C4-2B (cell line): ENCODE measurements around the gene ARHGAP32.

Experiments
- H3K27ac ChIP-seq: fragments of 450-650 bp; 2 replicates; pipeline ENCODE4 v1.5.1; 2017
- ZFX ChIP-seq: fragments of 450-650 bp; IDR thresholded peaks from 2 replicates; pipeline ENCODE4 v1.6.1; 2017
- TF ChIP-seq, protein P1 (sequence below): fragments of 450-650 bp; conservative IDR thresholded peaks from 2 replicates; pipeline ENCODE4 v1.5.1; 2017; ENCODE audit warnings: mild to moderate bottlenecking

Gene ARHGAP32

DNA sequence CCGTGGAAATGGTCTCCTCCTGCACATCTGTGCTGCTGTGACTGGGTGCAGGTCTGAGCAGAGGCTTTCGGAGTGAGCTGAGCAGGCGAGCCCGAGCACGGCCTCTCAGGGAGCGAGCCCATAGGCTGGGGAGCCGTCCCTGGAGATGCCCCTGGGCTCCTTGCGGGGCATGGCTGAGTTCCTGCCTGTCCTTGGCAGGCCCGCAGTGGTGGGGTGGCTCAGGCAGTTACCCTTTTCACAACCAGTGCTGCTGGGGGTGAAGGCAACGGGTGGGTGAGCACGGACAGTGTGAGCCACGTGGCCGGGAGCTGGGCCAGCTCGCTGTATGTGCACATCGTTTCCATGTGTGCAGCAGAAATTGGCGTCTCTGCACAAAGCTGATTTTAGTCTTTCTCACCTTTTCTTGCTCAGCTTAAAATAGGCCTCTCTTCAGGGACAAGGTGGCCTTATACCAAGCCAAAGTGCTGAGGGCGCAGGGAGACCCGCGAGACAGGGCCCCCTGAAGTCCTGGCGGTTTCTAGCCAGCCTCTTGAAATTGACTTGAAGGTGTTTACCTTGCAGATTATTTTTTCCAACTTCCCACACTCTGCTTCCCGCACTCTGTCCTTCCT lies 249.2 kb downstream of the ARHGAP32 start, which contains the start of gene TP53AIP1:
Gene TP53AIP1 (minus strand): TSS at position 55 of the 611 bp plus-strand sequence. CDS start 5,053 bp downstream, outside the sequence.
- H3K27ac ChIP-seq = no peak within 1 kb of the TSS
- TF ChIP-seq ZFX = no peak; the same call in 1 of the 2 replicates
- TF ChIP-seq, protein P1, sequence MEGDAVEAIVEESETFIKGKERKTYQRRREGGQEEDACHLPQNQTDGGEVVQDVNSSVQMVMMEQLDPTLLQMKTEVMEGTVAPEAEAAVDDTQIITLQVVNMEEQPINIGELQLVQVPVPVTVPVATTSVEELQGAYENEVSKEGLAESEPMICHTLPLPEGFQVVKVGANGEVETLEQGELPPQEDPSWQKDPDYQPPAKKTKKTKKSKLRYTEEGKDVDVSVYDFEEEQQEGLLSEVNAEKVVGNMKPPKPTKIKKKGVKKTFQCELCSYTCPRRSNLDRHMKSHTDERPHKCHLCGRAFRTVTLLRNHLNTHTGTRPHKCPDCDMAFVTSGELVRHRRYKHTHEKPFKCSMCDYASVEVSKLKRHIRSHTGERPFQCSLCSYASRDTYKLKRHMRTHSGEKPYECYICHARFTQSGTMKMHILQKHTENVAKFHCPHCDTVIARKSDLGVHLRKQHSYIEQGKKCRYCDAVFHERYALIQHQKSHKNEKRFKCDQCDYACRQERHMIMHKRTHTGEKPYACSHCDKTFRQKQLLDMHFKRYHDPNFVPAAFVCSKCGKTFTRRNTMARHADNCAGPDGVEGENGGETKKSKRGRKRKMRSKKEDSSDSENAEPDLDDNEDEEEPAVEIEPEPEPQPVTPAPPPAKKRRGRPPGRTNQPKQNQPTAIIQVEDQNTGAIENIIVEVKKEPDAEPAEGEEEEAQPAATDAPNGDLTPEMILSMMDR = no peak

DNA sequence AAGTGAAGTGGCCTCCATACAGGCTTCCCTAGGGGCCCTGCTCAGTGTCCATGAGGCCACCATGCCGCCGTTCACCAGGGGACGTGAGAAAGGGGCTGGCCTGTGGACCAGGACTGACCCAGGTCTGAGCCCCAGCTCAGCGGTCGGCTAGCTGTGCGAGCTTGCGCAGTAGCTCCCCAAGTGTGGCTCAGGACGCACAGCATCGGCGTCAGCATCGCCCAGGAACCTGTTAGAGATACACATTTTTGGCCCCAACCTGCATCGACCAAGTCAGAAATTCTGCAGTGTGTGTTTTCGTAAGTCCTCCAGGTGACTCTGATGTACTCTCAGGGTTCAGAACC lies 249.9 kb downstream of the ARHGAP32 start:
- no peak for TF ChIP-seq ZFX
- TF ChIP-seq, protein P1 = no peak
- no peak overlapping the region for H3K27ac ChIP-seq

DNA sequence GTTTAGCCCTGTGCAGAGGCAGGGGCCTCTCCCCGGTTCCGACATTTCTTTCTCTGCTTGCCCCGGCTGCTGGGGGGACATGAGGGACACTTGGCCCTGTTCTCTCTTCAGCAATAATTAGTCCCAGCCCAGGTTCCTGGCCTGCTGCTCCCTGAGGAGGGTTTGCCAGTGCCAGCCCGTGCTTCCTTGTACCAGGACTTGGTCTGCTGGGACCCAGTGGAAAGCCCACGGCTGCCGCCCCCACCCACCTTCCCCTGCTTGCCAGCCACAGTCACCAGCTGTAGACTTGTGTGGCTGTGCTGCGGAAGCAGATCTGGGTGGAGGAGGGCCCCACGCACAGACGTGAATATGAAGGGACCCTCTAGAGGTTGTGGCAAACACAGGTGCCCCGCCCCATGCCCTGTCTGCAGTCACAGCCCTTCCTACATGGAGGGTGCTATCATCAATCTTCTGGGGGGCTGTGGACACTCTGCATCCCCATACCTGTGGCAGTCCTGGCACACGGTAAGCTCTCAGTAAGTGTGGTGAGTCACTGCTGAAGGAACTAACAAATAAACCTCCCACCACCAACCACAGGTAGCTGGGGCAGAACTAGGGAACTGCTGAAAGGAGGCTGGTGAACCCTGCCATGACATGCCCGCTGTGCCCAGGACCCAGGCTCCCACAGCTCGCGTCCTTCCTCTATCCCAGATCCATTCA lies 250.4 kb downstream of the ARHGAP32 start:
- TF ChIP-seq, protein P1 = no peak
- no peak for TF ChIP-seq ZFX

DNA sequence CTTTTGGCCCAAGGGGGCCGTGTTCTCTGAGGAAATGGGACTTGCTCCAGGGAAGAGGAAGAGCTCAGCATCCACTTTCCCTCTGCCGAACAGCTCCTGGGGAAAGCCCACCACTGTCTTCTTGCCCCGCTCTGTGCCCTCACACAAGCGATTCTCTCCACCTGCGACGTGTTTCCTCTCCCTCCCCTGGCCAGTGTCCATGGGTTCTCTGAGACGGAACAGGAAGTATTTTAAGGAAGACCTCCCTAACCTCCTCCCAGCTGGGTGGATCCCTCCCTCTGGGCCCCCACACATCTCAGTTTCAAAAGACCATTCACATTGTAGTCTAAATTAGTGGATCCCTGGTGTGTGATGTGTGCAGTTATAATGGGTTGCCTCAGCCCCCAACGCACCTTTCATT lies 251.0 kb downstream of the ARHGAP32 start:
- TF ChIP-seq ZFX = no peak
- TF ChIP-seq, protein P1 = no peak
- no peak overlapping the region for H3K27ac ChIP-seq

More for the DNA sequence above, 250.4 kb downstream of the ARHGAP32 start:
- H3K27ac ChIP-seq = no peak overlapping the region

DNA sequence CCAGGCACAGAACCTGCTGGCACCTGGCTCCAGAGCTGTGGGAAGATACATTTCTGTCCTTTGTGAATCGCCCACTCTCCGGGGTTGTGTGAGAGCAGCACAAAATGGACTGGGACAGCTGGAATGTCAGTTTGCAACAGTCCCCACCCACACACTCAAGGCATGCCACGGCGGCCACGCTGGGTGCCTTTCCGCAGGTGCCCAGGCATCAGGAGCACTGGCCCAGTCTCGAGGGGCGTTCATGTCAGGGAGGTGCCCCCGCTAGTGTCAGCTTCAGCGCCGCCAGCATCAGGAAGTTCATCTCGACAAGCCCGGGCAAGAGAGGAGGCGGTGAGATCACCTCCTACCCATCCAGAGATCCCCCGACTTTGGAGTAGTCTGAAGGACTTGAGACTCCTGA lies 251.5 kb downstream of the ARHGAP32 start:
- TF ChIP-seq, protein P1 = no peak
- no peak for TF ChIP-seq ZFX
- H3K27ac ChIP-seq = no peak overlapping the region

DNA sequence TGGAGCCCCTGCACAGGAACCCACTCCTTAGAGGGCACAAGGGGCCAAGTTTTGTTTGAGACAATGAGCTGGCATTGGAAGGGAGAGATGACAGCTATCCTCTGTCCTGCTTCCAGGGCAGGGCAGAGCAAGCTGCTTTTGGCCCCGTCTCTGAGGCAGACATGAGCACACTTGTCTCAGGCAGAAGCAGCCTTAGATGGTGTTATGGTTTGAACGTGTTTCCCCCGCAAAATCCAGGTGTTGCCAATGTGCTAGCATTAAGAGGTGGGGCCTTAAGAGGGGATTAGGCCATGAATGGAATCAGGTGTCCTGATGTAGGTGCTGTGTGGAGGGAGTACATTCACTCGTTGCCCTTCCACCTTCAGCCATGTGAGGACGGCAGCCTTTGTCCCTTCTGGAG lies 252.0 kb downstream of the ARHGAP32 start:
- no peak overlapping the region for H3K27ac ChIP-seq
- TF ChIP-seq, protein P1 = no peak
- TF ChIP-seq ZFX = no peak

DNA sequence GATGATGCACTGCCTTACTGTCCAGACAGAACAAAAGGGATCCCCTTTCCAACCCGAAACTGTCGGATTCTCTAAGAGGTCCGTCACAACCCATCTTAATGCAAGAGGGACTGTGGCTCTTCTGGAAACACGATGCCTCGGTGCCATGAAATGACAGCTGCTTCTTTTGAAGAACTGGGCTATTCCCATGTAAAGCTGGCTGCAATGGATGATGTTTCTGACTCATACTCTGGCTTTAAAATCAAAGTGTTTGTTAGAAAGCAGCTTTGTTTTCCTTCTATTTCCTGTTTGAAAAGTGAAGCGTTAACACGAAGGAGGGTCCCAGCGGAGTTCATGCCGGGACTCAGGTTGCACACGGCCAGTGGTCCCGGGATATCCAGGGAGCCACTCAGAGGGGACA lies 252.5 kb downstream of the ARHGAP32 start:
- TF ChIP-seq ZFX = no peak
- TF ChIP-seq, protein P1 = no peak
- H3K27ac ChIP-seq = no peak overlapping the region
